Ishikawa (cell line): ENCODE measurements around the gene CLASP1.

Experiments used
- CREB1 ChIP-seq: IDR thresholded peaks from 2 replicates; pipeline ENCODE4 v1.6.1; 2012; ENCODE audit warnings: low read depth
- EP300 ChIP-seq: IDR thresholded peaks from 2 replicates; pipeline ENCODE4 v1.6.1; 2012; ENCODE audit warnings: borderline replicate concordance
- MAX ChIP-seq: IDR thresholded peaks from 2 replicates; pipeline ENCODE4 v1.6.1; 2012
- REST ChIP-seq: IDR thresholded peaks from 2 replicates; pipeline ENCODE4 v1.6.1; 2012; ENCODE audit warnings: low read depth, mild to moderate bottlenecking

GRCh38 chr2:121567452-121567851 is 81.8 kb downstream of the CLASP1 start:
- TF ChIP-seq CREB1 (no peak), REST (no peak), EP300 (no peak), MAX (no peak)
